Measurements from ENCODE around the gene DMWD.

The DMWD gene

GRCh38 chr19:45792470-45793177, at the start of gene DMWD:
Gene DMWD (minus strand): TSS chr19:45792845. CDS start chr19:45792756, 89 bp downstream.
- peak; percentile 99 for DNase-seq (ENCODE audit: low read depth in 2 of 2, low spot score in 1 of 2)

GRCh38 chr19:45842198-45842597, 49.6 kb upstream of the DMWD start:
- DNase-seq (ENCODE audit: low read depth in 2 of 2, low spot score in 1 of 2) = no peak

- DNase-seq (ENCODE audit: low read depth in 2 of 2, low spot score in 1 of 2) = no peak
Measured at GRCh38 chr19:45834970-45835369, 42.3 kb upstream of the DMWD start.

- DNase-seq (ENCODE audit: low read depth in 2 of 2, low spot score in 1 of 2) = no peak
Measured at GRCh38 chr19:45828945-45829344, 36.3 kb upstream of the DMWD start.

GRCh38 chr19:45828523-45828922, 35.9 kb upstream of the DMWD start:
- no peak for DNase-seq (ENCODE audit: low read depth in 2 of 2, low spot score in 1 of 2)

- DNase-seq (ENCODE audit: low read depth in 2 of 2, low spot score in 1 of 2) = no peak
Measured at GRCh38 chr19:45827459-45828093, 34.9 kb upstream of the DMWD start.

- DNase-seq (ENCODE audit: low read depth in 2 of 2, low spot score in 1 of 2) = no peak
Measured at GRCh38 chr19:45826934-45827333, 34.3 kb upstream of the DMWD start.

- no peak for DNase-seq (ENCODE audit: low read depth in 2 of 2, low spot score in 1 of 2)
Measured at GRCh38 chr19:45825917-45826893, 33.6 kb upstream of the DMWD start.

- DNase-seq (ENCODE audit: low read depth in 2 of 2, low spot score in 1 of 2) = no peak
Measured at GRCh38 chr19:45825263-45825605, 32.6 kb upstream of the DMWD start.

GRCh38 chr19:45824531-45825262, 32.1 kb upstream of the DMWD start:
- no peak for DNase-seq (ENCODE audit: low read depth in 2 of 2, low spot score in 1 of 2)

- no peak for DNase-seq (ENCODE audit: low read depth in 2 of 2, low spot score in 1 of 2)
Measured at GRCh38 chr19:45824041-45824471, 31.4 kb upstream of the DMWD start.

- no peak for DNase-seq (ENCODE audit: low read depth in 2 of 2, low spot score in 1 of 2)
Measured at GRCh38 chr19:45823182-45823581, 30.5 kb upstream of the DMWD start.

GRCh38 chr19:45822716-45823115, 30.1 kb upstream of the DMWD start:
- no peak for DNase-seq (ENCODE audit: low read depth in 2 of 2, low spot score in 1 of 2)

GRCh38 chr19:45821570-45821969, 28.9 kb upstream of the DMWD start:
- no peak for DNase-seq (ENCODE audit: low read depth in 2 of 2, low spot score in 1 of 2)

GRCh38 chr19:45821103-45821521, 28.5 kb upstream of the DMWD start:
- DNase-seq (ENCODE audit: low read depth in 2 of 2, low spot score in 1 of 2) = no peak

- no peak for DNase-seq (ENCODE audit: low read depth in 2 of 2, low spot score in 1 of 2)
Measured at GRCh38 chr19:45820413-45821102, 27.9 kb upstream of the DMWD start.

GRCh38 chr19:45819769-45820168, 27.1 kb upstream of the DMWD start:
- DNase-seq (ENCODE audit: low read depth in 2 of 2, low spot score in 1 of 2) = no peak

- no peak for DNase-seq (ENCODE audit: low read depth in 2 of 2, low spot score in 1 of 2)
Measured at GRCh38 chr19:45817725-45818301, 25.2 kb upstream of the DMWD start.

GRCh38 chr19:45817010-45817724, 24.5 kb upstream of the DMWD start:
- DNase-seq (ENCODE audit: low read depth in 2 of 2, low spot score in 1 of 2) = peak; percentile 88 to 96

Data from stimulated activated CD8-positive, alpha-beta memory T cell treated with anti-CD3 and anti-CD28 coated beads, Interleukin-4, amount 100 ng/mL, for 4 hours (primary cell).